HG02678 (cell line): Measurements from ENCODE around the gene ARHGEF18.
"Not testable (repeated sequence)": the region's sequence is repeated elsewhere in the genome, so short reads cannot be mapped to it uniquely, and the experiment has no call there.

Source experiments
- ATAC-seq: cut with Tn5 transposase; IDR thresholded peaks from one replicate; pipeline ENCODE4 v1.9.1; 2021; ENCODE audit warnings: mild to moderate bottlenecking, moderate library complexity; ENCODE audit not compliant: unreplicated experiment

The ARHGEF18 gene

GRCh38 chr19:7346488-7346971 lies 2.2 kb upstream of the ARHGEF18 start:
- no peak for ATAC-seq

- not testable (repeated sequence) for ATAC-seq
These were observed 1.7 kb upstream of the ARHGEF18 start for GRCh38 chr19:7346997-7347396.

DNA sequence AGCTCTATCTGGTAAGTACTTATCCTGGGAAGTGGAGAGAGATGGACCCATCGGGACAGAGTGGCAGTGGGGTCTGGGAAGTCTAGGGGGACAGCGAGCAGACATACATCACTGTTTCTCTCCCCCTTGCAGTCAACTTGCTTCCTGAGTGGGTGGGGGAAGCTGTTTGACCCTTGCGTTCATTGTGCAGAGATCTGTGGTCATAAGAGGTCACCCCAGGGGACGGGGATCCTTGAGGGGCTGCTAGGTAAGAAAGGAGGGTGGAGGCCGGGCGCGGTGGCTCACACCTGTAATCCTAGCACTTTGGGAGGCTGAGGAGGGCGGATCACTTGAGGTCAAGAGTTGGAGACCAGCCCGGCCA lies 474 bp downstream of the ARHGEF18 start:
- no peak for ATAC-seq

DNA sequence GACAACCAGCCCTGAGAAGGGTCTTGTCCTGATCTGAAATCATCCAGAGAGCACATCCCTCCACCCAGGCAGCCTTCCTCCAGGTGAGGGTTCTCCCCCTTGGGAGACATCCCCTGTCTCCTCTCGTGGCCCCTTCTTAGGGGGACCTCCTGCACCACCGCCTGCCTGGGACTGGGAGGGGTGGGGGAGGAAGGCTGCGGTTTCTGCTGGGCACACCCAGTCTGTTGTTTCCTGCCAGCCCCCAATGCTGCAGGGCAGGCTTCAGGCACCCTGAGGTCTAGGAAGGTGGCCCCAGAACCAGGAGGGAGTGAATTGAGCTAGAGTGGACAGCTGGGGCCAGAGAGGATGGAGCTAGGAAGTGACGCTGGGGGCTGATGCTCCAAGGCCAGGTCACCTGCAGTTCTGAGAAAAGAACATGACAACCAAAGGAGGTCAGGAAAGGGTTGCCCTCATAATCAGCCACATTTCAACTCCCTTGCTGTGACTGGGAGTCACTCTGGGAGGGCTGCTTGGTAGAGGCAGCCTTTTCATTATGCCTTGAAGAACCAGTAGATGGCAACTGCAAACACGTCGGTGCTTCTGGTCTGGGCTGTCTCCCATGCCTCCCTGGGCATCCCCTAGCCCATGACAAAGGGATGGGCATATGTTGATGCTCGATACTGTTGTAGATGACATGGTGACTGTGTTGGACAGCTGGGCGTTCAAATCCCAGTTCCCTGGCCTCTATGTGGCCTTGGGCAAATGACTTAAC lies 1.4 kb downstream of the ARHGEF18 start:
- ATAC-seq = no peak

DNA sequence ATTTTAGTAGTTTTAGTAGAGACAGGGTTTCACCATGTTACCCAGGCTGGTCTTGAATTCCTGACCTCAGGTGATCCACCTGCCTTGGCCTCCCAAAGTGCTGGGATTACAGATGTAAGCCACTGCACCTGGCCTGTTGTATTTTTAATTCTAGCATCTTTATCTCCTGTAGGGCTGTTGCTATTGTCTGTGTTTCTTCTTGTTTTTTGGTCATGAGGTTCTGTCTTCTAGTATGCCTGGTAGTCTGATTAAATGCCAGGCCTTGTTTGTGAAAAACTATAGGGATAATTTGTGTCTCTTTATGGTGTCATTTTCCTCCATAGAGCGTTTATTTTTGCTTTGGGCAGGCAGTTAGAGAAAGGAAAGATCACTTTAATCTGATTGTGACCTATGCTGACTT lies 3.1 kb downstream of the ARHGEF18 start:
- no peak for ATAC-seq

DNA sequence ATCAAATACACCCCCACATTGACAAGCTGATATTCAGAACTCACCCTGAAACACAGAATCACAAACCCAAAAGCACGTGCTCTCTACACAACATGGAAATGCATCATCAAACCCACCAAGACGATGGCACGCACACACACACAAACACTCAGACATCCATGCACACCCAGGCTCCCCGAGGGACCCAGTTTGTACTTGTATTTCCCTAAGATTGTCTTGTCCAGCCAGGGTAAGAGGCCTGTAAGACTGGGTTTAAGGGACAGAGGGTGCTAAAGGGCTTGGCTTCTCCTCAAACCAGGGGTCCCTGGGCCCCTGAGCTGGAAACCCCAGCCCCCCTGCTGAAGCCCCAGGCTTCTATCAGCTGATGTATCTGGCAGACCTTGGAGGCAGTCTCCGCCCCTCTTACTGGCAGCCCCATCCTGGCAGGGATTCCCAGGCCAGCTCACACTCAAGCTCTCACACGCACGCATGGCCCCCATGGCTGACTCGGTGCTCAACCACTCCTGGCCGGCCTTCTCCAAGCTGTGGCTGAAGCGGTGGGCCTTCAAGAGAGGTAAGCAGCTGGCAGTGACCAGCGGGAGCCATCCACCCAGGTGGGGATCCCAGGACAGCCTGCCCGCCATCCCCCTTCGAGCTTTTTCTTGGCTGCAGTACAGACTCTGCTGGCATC lies 6.5 kb downstream of the ARHGEF18 start:
- no peak for ATAC-seq

- ATAC-seq = no peak
These were observed 7.1 kb downstream of the ARHGEF18 start for GRCh38 chr19:7355871-7356270.

- ATAC-seq = no peak
These were observed 8.3 kb downstream of the ARHGEF18 start for GRCh38 chr19:7356899-7357627.

- no peak for ATAC-seq
These were observed 9.4 kb downstream of the ARHGEF18 start for GRCh38 chr19:7358102-7358597.

GRCh38 chr19:7360393-7360984 lies 11.8 kb downstream of the ARHGEF18 start:
- no peak for ATAC-seq

- no peak for ATAC-seq
These were observed 14.5 kb downstream of the ARHGEF18 start for GRCh38 chr19:7363225-7363624.

DNA sequence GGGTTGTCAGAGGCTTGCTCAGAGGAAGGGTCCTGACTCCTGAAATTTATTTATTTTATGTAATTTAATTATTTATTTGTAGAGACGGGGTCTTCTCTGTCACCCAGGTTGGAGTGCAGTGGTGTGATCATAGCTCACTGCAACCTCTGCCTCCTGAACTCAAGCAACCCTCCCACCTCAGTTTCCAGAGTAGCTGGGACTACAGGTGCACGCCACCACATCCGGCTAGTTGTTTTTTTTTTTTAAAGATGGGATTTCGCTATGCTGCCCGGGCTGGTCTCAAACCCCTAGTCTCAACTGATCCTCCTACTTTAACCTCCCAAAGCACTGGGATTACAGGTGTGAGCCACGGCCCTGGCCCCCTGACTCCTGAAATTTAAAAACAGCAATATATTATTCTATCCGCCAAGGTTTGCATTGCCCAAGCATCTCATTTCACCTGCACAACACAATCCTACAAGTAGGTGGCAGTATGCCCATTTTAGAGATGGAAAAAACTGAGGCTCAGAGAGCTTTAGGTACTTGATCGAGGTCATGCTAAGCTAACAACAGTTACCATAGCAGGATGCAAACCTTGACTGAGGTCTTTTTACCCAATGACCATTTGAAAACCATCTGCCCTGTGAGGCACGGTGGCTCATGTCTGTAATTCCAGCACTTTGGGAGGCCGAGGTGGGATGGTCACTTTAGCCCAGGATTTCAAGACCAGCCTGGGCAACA lies 18.1 kb downstream of the ARHGEF18 start:
- no peak for ATAC-seq

- ATAC-seq = no peak
These were observed 19.7 kb downstream of the ARHGEF18 start for GRCh38 chr19:7368456-7368855.

GRCh38 chr19:7368866-7369265 lies 20.1 kb downstream of the ARHGEF18 start:
- not testable (repeated sequence) for ATAC-seq

DNA sequence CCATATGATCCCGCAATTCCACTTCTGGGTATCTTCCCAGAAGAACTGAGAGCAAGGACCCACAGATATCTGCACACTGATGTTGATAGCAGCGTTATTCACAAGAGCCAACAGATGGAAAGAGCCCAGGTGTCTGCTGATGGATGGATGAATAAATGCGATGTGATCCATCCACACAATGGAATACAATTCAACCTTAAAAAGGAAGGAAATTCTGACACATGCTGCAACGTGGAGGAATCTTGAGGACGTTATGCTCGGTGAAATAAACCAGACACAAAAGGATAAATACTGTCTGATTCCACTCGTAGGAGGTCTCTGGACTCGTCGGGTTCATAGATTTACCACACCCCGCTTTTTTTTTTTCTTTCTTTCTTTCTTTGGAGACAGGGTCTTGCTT lies 21.8 kb downstream of the ARHGEF18 start:
- no peak for ATAC-seq

- ATAC-seq = no peak
These were observed 22.3 kb downstream of the ARHGEF18 start for GRCh38 chr19:7371001-7371400.

DNA sequence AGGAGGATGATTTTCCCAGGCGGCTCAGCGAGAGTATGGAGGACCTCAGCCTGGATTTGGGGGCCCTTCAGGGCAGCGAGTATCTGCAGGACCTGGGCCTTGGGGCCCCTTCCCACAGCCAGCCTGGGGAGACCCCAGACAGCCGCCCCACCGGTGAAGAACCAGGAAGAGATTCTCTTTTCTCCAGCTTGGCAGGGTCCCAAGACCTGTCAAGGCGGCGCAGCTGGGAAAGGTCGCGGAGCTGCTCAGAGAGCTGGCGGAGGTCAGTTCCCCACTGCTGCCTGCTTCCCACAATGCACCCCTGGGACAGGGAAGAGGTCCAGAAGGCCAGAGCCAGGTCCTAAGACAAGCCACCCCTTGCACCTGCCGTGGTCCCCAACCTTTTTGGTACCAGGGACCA lies 24.1 kb downstream of the ARHGEF18 start:
- no peak for ATAC-seq

DNA sequence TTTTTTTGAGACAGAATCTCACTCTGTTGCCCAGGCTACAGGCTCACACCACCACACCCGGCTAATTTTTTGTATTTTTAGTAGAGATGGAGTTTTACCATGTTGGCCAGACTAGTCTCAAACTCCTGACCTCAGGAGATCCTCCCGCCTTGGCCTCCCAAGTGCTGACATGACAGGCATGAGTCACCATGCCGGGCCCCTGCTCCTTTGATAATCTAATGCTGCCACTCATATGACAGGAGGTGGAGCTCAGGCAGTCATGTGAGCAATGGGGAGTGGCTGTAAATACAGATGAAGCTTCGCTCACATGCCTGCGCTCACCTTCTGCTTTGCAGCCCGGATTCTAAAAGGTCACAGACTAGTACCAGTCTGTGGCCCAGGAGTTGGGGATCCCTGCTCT lies 25.1 kb downstream of the ARHGEF18 start:
- ATAC-seq = no peak

DNA sequence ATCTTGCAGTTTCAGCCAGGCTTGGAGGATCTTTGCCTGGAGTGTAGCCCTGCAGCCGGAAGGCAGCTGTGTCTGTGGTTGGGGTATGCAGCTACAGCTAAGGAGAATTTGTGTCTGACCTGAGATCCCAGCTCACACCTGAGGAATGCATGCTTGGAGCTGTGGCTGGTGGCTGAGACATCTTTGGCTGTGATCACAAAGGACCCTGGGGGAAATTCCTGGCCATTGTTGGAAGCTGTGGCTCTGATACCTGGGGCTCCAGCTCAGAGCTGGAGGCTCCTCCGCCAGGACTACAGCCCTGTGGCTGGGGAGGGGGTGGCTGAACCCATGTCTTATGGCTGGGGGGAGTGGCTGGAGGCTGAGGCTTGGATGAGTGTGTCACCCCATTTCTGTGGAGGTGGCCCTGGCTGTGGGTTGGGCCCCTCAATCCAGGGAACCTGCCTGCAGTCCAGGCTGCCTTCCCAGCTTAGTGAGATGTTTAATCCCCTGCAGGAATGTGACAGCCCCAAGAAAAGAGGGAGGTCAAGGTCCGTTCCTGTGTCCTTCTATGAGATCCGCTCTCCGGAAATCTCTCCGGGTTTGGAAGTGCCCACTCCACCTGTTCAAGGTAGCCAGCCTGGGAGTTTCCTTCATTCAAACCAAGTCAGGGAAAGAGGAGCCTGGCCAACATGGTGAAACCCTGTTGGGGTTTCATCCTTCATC lies 27.6 kb downstream of the ARHGEF18 start:
- ATAC-seq = no peak

- no peak for ATAC-seq
These were observed 28.5 kb downstream of the ARHGEF18 start for GRCh38 chr19:7377196-7377595.
